ENCODE measurements around the gene ECI2. TPM values are rescaled to one million over a fixed set of nuclear protein-coding genes. Genes with fewer than 3 reads are reported as not detected.
A peak's percentile ranks its signal among the peaks of the same experiment; 100 is the strongest.

ECI2 gene
- total and polyA plus RNA-seq, 9 donors, result 52.0 to 141 (median 67.1) TPM

DNA sequence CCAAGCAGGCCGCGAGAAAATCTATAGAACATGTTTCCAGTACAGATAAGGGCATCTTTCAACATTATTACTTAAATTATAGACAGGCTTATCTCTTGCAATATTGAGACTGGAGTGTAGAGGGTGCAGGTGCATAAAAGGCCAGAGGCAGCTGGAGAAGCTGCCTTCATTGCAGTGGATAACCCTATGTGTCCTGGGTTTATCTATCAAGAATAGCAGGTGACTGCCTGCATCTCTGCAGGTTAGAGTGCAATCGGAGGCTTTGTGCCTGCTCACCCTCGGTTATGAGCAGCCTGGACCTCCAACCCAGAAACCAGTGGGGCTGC is 28.7 kb upstream of the ECI2 start:
- H3K4me1 ChIP-seq (ENCODE audit: insufficient read depth), result peaks cover 3% of the 10 kb centered on the region
- H3K27me3 ChIP-seq, result no peaks in the 10 kb centered on the region
- H3K36me3 ChIP-seq, result no peaks in the 10 kb centered on the region
- H3K4me3 ChIP-seq, result no peak overlapping the region
- no peak for TF ChIP-seq POLR2A (IDR thresholded peaks at IDR 0.05)
- TF ChIP-seq, protein P1, sequence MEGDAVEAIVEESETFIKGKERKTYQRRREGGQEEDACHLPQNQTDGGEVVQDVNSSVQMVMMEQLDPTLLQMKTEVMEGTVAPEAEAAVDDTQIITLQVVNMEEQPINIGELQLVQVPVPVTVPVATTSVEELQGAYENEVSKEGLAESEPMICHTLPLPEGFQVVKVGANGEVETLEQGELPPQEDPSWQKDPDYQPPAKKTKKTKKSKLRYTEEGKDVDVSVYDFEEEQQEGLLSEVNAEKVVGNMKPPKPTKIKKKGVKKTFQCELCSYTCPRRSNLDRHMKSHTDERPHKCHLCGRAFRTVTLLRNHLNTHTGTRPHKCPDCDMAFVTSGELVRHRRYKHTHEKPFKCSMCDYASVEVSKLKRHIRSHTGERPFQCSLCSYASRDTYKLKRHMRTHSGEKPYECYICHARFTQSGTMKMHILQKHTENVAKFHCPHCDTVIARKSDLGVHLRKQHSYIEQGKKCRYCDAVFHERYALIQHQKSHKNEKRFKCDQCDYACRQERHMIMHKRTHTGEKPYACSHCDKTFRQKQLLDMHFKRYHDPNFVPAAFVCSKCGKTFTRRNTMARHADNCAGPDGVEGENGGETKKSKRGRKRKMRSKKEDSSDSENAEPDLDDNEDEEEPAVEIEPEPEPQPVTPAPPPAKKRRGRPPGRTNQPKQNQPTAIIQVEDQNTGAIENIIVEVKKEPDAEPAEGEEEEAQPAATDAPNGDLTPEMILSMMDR (IDR thresholded peaks at IDR 0.05), result no peak
- TF ChIP-seq EP300 (IDR thresholded peaks at IDR 0.05), result no peak
- no peak overlapping the region for H3K27ac ChIP-seq
- WGBS, 3 donors, result 80 to 85% (median 83%) methylated on average over 4 of the region's 4 CpGs
- intact Hi-C loops (cut with DNase I), result no loop called here
- H3K9me3 ChIP-seq, result no peaks in the 10 kb centered on the region
- DNase-seq, result no peak

DNA sequence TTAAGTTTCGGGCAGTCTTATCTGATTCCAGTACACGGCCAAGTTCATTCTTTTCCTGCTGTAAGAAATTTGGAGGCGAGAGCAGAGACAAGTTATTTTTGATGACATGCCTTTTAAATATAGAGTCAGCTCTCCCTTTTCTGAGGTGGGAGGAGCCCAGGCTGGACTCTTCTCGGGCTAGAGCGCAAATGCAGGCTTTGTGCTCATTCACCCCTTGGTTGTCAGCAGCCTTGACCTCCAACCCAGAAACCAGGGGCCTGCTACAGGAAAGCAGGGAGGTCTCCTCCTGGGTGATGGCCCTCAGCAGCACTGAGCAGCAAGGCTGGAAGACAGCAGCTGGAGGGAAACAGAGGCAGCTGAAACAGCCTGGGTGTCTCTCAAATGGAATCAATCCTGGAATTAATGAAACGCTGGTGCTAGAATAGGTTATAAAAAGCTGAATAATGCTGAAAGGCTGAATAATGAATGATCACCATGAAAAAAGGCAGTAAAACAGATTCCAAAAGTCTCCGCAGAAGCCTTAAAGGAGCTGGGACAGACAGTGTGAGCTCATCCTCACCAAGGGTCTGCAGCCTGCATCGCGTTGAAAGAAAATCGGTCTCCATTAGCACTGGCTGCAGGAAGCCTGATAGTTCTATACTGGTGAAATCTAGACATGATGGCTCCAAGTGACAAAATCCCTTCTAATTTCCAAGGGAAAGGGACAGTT is 28.2 kb upstream of the ECI2 start:
- TF ChIP-seq EP300 (IDR thresholded peaks at IDR 0.05) (no peak), POLR2A (IDR thresholded peaks at IDR 0.05) (no peak)
- TF ChIP-seq, protein P1 (IDR thresholded peaks at IDR 0.05), result no peak
- no peaks in the 10 kb centered on the region for H3K27me3 ChIP-seq
- H3K4me3 ChIP-seq, result no peak overlapping the region
- H3K27ac ChIP-seq, result no peak overlapping the region
- H3K9me3 ChIP-seq, result no peaks in the 10 kb centered on the region
- peaks cover 3% of the 10 kb centered on the region for H3K4me1 ChIP-seq (ENCODE audit: insufficient read depth)
- peak in 2 of 5 donors; percentile 27 to 30 for DNase-seq
- intact Hi-C loops (cut with DNase I), result no loop called here
- 44 to 49% (median 47%) methylated on average over 10 of the region's 10 CpGs for WGBS, 3 donors
- no peaks in the 10 kb centered on the region for H3K36me3 ChIP-seq

DNA sequence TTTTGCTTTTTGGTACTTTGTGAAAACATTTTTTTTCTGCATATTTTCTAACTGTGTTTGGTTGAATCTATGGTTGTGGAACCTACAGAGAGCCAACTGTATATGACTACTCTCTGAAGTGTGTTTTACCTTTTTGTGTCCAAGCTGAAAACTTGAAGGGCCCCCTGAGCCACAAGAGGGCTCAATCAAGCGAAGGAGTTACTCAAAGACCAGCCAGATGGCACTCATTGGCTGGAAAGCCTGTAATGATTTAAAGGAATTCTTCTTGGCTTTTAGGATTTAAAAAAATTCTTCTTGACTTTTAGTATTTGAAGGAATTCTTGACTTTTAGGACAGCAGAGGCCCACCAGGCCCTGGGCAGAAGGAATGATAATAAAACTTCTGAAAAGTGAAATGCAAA is 27.0 kb upstream of the ECI2 start:
- TF ChIP-seq, protein P1 (IDR thresholded peaks at IDR 0.05), result no peak
- TF ChIP-seq EP300 (IDR thresholded peaks at IDR 0.05), result no peak
- no peak for TF ChIP-seq POLR2A (IDR thresholded peaks at IDR 0.05)
- H3K36me3 ChIP-seq, result no peaks in the 10 kb centered on the region
- H3K4me3 ChIP-seq, result no peak overlapping the region
- no peak overlapping the region for H3K27ac ChIP-seq
- WGBS, 3 donors, result 88 to 97% (median 89%) methylated on average over 1 of the region's 1 CpG
- no peak for DNase-seq
- H3K27me3 ChIP-seq, result no peaks in the 10 kb centered on the region
- no peaks in the 10 kb centered on the region for H3K9me3 ChIP-seq
- peaks cover 3% of the 10 kb centered on the region for H3K4me1 ChIP-seq (ENCODE audit: insufficient read depth)
- intact Hi-C loops (cut with DNase I), result no loop called here

DNA sequence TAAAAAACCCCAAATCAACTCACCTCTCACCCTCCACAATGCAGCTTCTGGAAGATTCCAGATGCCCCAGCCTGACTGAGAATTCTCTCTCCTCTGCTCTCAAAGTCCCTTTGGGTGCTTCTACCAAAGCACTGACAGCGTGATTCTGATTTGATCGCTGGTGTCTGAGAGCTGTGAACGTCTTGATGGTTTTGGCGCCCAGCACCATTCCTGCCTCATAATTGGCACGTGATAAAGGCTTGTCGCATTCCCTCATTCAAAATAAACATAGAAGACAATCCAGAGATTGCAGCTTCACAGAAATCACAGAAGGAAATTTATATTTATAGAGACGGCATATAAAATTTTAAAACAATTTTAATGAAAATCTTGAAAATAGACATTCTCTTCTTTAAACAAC is 24.1 kb upstream of the ECI2 start:
- no peak for DNase-seq
- Histone ChIP-seq H3K9me3 (no peaks in the 10 kb centered on the region), H3K36me3 (no peaks in the 10 kb centered on the region), H3K4me1 (ENCODE audit: insufficient read depth) (peaks cover 3% of the 10 kb centered on the region), H3K27ac (no peak overlapping the region), H3K4me3 (no peak overlapping the region), H3K27me3 (no peaks in the 10 kb centered on the region)
- WGBS, 3 donors, result 74 to 85% (median 79%) methylated on average over 7 of the region's 7 CpGs
- TF ChIP-seq POLR2A (IDR thresholded peaks at IDR 0.05), result no peak
- TF ChIP-seq, protein P1 (IDR thresholded peaks at IDR 0.05), result no peak
- TF ChIP-seq EP300 (IDR thresholded peaks at IDR 0.05), result no peak
- intact Hi-C loops (cut with DNase I), result loop anchor here (10.0 kb wide), 3 partner anchors 85 to 415 kb away; partner anchors contain the start of gene FAM217A (in 1 of the 4)

All from ovary (tissue), 9 donors.